ENCODE results near the gene PRKAR1A.

DNA sequence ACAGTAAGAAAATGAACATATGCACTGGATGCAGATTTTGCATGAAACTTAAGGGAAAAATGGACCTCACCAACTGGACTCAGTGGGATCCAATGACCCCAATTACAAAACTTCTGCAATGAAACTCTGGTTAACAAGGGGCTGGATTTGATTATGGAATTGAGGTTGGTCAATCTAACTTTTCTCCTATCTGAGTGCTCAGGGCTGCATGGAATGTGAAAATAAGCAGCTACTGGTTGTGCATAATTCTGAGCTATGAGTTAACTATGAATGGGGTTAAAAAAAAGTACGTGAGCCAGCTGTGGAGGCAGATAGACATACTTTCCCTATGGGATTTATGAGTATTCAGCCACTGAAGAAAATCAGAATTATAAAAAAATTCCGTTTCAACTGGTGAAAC, 79.8 kb downstream of the PRKAR1A start:
- TF ChIP-seq, protein P1, sequence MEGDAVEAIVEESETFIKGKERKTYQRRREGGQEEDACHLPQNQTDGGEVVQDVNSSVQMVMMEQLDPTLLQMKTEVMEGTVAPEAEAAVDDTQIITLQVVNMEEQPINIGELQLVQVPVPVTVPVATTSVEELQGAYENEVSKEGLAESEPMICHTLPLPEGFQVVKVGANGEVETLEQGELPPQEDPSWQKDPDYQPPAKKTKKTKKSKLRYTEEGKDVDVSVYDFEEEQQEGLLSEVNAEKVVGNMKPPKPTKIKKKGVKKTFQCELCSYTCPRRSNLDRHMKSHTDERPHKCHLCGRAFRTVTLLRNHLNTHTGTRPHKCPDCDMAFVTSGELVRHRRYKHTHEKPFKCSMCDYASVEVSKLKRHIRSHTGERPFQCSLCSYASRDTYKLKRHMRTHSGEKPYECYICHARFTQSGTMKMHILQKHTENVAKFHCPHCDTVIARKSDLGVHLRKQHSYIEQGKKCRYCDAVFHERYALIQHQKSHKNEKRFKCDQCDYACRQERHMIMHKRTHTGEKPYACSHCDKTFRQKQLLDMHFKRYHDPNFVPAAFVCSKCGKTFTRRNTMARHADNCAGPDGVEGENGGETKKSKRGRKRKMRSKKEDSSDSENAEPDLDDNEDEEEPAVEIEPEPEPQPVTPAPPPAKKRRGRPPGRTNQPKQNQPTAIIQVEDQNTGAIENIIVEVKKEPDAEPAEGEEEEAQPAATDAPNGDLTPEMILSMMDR (IDR thresholded peaks at IDR 0.05), result no peak
- no peak for TF ChIP-seq POLR2A (IDR thresholded peaks at IDR 0.05)

Measured in suprapubic skin (tissue), 3 donors.